Stomach (tissue), 4 donors: Measurements from ENCODE around the gene MICAL2.

ENCODE experiments used
- POLR2A ChIP-seq, 4 donors: fragments of 450-650 bp; IDR thresholded peaks; one replicate each; pipeline ENCODE4 v1.6.1; 2016; ENCODE audit warnings: antibody characterized with exemption in 4 of 4, control low read depth in 2 of 4, mild to moderate bottlenecking in 1 of 4, moderate library complexity in 1 of 4
- TF ChIP-seq, protein P1 (sequence below), 7 experiments: fragments of 450-650 bp in 4 of 7; fragments of 200-600 bp in 3 of 7; sonication (generic) in 3 of 7; IDR thresholded peaks; one replicate each; pipeline ENCODE4 v1.5.1; 2016 to 2019; ENCODE audit warnings: antibody characterized with exemption in 7 of 7, control low read depth in 2 of 7, mild to moderate bottlenecking in 1 of 7

GRCh38 chr11:12179019-12179418 lies 68.6 kb downstream of the MICAL2 start:
- TF ChIP-seq POLR2A (IDR thresholded peaks at IDR 0.05), result no peak
- TF ChIP-seq, protein P1, sequence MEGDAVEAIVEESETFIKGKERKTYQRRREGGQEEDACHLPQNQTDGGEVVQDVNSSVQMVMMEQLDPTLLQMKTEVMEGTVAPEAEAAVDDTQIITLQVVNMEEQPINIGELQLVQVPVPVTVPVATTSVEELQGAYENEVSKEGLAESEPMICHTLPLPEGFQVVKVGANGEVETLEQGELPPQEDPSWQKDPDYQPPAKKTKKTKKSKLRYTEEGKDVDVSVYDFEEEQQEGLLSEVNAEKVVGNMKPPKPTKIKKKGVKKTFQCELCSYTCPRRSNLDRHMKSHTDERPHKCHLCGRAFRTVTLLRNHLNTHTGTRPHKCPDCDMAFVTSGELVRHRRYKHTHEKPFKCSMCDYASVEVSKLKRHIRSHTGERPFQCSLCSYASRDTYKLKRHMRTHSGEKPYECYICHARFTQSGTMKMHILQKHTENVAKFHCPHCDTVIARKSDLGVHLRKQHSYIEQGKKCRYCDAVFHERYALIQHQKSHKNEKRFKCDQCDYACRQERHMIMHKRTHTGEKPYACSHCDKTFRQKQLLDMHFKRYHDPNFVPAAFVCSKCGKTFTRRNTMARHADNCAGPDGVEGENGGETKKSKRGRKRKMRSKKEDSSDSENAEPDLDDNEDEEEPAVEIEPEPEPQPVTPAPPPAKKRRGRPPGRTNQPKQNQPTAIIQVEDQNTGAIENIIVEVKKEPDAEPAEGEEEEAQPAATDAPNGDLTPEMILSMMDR (IDR thresholded peaks at IDR 0.05), result no peak
